ENCODE measurements around the gene PIK3R4. TPM values are rescaled to one million over a fixed set of nuclear protein-coding genes. Genes with fewer than 3 reads are reported as not detected.

PIK3R4 gene
- total RNA-seq, result 10 to 100 TPM; 31.1 to 31.4 TPM

GRCh38 chr3:130746246-130747039 is at the start of gene PIK3R4:
PIK3R4 (minus strand) TSS chr3:130746829; CDS start chr3:130745218, 1,611 bp downstream.
- Mint-ChIP-seq H3K27me3 (no peaks in the 10 kb centered on the region), H3K9me3 (no peaks in the 10 kb centered on the region), H3K4me3 (peak within 1 kb of the TSS; percentile 94), H3K36me3 (peaks cover 22% of the 10 kb centered on the region), H3K4me1 (peaks cover 38% of the 10 kb centered on the region), H3K27ac (peak within 1 kb of the TSS; percentile 96)
- peak; percentile 93 for DNase-seq

- H3K27ac Mint-ChIP-seq, result no peak overlapping the region
- H3K9me3 Mint-ChIP-seq, result no peaks in the 10 kb centered on the region
- DNase-seq, result no peak
- no peak overlapping the region for H3K4me3 Mint-ChIP-seq
- no peaks in the 10 kb centered on the region for H3K36me3 Mint-ChIP-seq
- H3K4me1 Mint-ChIP-seq, result peaks cover 6% of the 10 kb centered on the region
- peaks cover 30% of the 10 kb centered on the region for H3K27me3 Mint-ChIP-seq
Observed at GRCh38 chr3:130795396-130795795, 48.8 kb upstream of the PIK3R4 start.

GRCh38 chr3:130792246-130792645 is 45.6 kb upstream of the PIK3R4 start:
- Mint-ChIP-seq H3K4me3 (no peak overlapping the region), H3K4me1 (no peaks in the 10 kb centered on the region)

GRCh38 chr3:130789782-130790322 is 43.2 kb upstream of the PIK3R4 start:
- Mint-ChIP-seq H3K4me3 (no peak overlapping the region), H3K27me3 (peaks cover 27% of the 10 kb centered on the region), H3K4me1 (no peaks in the 10 kb centered on the region), H3K9me3 (no peaks in the 10 kb centered on the region), H3K36me3 (no peaks in the 10 kb centered on the region), H3K27ac (no peak overlapping the region)
- no peak for DNase-seq

More at GRCh38 chr3:130792246-130792645, 45.6 kb upstream of the PIK3R4 start:
- Mint-ChIP-seq H3K9me3 (no peaks in the 10 kb centered on the region), H3K36me3 (no peaks in the 10 kb centered on the region), H3K27me3 (peaks cover 27% of the 10 kb centered on the region), H3K27ac (no peak overlapping the region)
- no peak for DNase-seq

- Mint-ChIP-seq H3K36me3 (no peaks in the 10 kb centered on the region), H3K9me3 (no peaks in the 10 kb centered on the region), H3K27me3 (peaks cover 15% of the 10 kb centered on the region), H3K4me3 (no peak overlapping the region), H3K27ac (no peak overlapping the region), H3K4me1 (no peaks in the 10 kb centered on the region)
- no peak for DNase-seq
Observed at GRCh38 chr3:130787422-130788068, 40.9 kb upstream of the PIK3R4 start.

GRCh38 chr3:130786306-130786705 is 39.7 kb upstream of the PIK3R4 start:
- H3K27me3 Mint-ChIP-seq, result peaks cover 9% of the 10 kb centered on the region
- no peak overlapping the region for H3K4me3 Mint-ChIP-seq
- no peaks in the 10 kb centered on the region for H3K36me3 Mint-ChIP-seq
- H3K27ac Mint-ChIP-seq, result no peak overlapping the region
- DNase-seq, result no peak
- H3K9me3 Mint-ChIP-seq, result no peaks in the 10 kb centered on the region
- no peaks in the 10 kb centered on the region for H3K4me1 Mint-ChIP-seq

GRCh38 chr3:130783629-130784028 is 37.0 kb upstream of the PIK3R4 start:
- Mint-ChIP-seq H3K4me3 (no peak overlapping the region), H3K27me3 (no peaks in the 10 kb centered on the region), H3K27ac (no peak overlapping the region), H3K4me1 (no peaks in the 10 kb centered on the region), H3K36me3 (no peaks in the 10 kb centered on the region), H3K9me3 (no peaks in the 10 kb centered on the region)
- DNase-seq, result no peak

- H3K9me3 Mint-ChIP-seq, result no peaks in the 10 kb centered on the region
Observed at GRCh38 chr3:130779486-130779885, 32.9 kb upstream of the PIK3R4 start.

GRCh38 chr3:130779031-130779430 is 32.4 kb upstream of the PIK3R4 start:
- DNase-seq, result no peak
- Mint-ChIP-seq H3K9me3 (no peaks in the 10 kb centered on the region), H3K4me1 (no peaks in the 10 kb centered on the region), H3K27me3 (peaks cover 14% of the 10 kb centered on the region), H3K27ac (no peak overlapping the region), H3K36me3 (no peaks in the 10 kb centered on the region), H3K4me3 (no peak overlapping the region)

More at GRCh38 chr3:130779486-130779885, 32.9 kb upstream of the PIK3R4 start:
- no peak overlapping the region for H3K4me3 Mint-ChIP-seq
- no peaks in the 10 kb centered on the region for H3K4me1 Mint-ChIP-seq
- peaks cover 14% of the 10 kb centered on the region for H3K27me3 Mint-ChIP-seq
- no peak overlapping the region for H3K27ac Mint-ChIP-seq
- DNase-seq, result no peak
- no peaks in the 10 kb centered on the region for H3K36me3 Mint-ChIP-seq

GRCh38 chr3:130773366-130773765 is 26.7 kb upstream of the PIK3R4 start:
- Mint-ChIP-seq H3K36me3 (no peaks in the 10 kb centered on the region), H3K27ac (no peak overlapping the region), H3K9me3 (no peaks in the 10 kb centered on the region), H3K27me3 (peaks cover 14% of the 10 kb centered on the region), H3K4me1 (no peaks in the 10 kb centered on the region), H3K4me3 (no peak overlapping the region)
- no peak for DNase-seq

GRCh38 chr3:130772129-130772528 is 25.5 kb upstream of the PIK3R4 start:
- Mint-ChIP-seq H3K27ac (no peak overlapping the region), H3K4me3 (no peak overlapping the region), H3K9me3 (no peaks in the 10 kb centered on the region), H3K36me3 (no peaks in the 10 kb centered on the region), H3K4me1 (no peaks in the 10 kb centered on the region), H3K27me3 (peaks cover 10% of the 10 kb centered on the region)
- DNase-seq, result no peak

GRCh38 chr3:130770644-130771043 is 24.0 kb upstream of the PIK3R4 start:
- H3K27ac Mint-ChIP-seq, result no peak overlapping the region
- H3K4me1 Mint-ChIP-seq, result no peaks in the 10 kb centered on the region
- no peak overlapping the region for H3K4me3 Mint-ChIP-seq
- H3K27me3 Mint-ChIP-seq, result peaks cover 13% of the 10 kb centered on the region
- no peaks in the 10 kb centered on the region for H3K9me3 Mint-ChIP-seq
- no peak for DNase-seq
- H3K36me3 Mint-ChIP-seq, result no peaks in the 10 kb centered on the region

- H3K4me3 Mint-ChIP-seq, result no peak overlapping the region
- no peak overlapping the region for H3K27ac Mint-ChIP-seq
- H3K27me3 Mint-ChIP-seq, result peaks cover 39% of the 10 kb centered on the region
- DNase-seq, result no peak
- no peaks in the 10 kb centered on the region for H3K36me3 Mint-ChIP-seq
- H3K9me3 Mint-ChIP-seq, result no peaks in the 10 kb centered on the region
- peaks cover 5% of the 10 kb centered on the region for H3K4me1 Mint-ChIP-seq
Observed at GRCh38 chr3:130761730-130762311, 15.2 kb upstream of the PIK3R4 start.

GRCh38 chr3:130760922-130761321 is 14.3 kb upstream of the PIK3R4 start:
- Mint-ChIP-seq H3K27ac (no peak overlapping the region), H3K27me3 (peaks cover 33% of the 10 kb centered on the region), H3K9me3 (no peaks in the 10 kb centered on the region), H3K36me3 (no peaks in the 10 kb centered on the region), H3K4me1 (peaks cover 5% of the 10 kb centered on the region), H3K4me3 (no peak overlapping the region)
- no peak for DNase-seq

- no peaks in the 10 kb centered on the region for H3K36me3 Mint-ChIP-seq
- H3K4me1 Mint-ChIP-seq, result peaks cover 5% of the 10 kb centered on the region
- no peak overlapping the region for H3K27ac Mint-ChIP-seq
- no peak overlapping the region for H3K4me3 Mint-ChIP-seq
- peaks cover 22% of the 10 kb centered on the region for H3K27me3 Mint-ChIP-seq
- peak; percentile 43 for DNase-seq
- H3K9me3 Mint-ChIP-seq, result no peaks in the 10 kb centered on the region
Observed at GRCh38 chr3:130759692-130760338, 13.2 kb upstream of the PIK3R4 start.

Data from activated naive CD8-positive, alpha-beta T cell treated with anti-CD3 and anti-CD28 coated beads for 36 hours (primary cell).